GM12878 (cell line): ENCODE results near the gene GCK. TPM values are rescaled to one million over a fixed set of nuclear protein-coding genes. Genes with fewer than 3 reads are reported as not detected.

Source experiments
- BRCA1 ChIP-seq: IDR thresholded peaks from 2 replicates; pipeline ENCODE4 v1.6.1; 2011; ENCODE audit warnings: low read depth, low read length, improper control_type of control experiment
- ESRRA ChIP-seq: IDR thresholded peaks from 2 replicates; pipeline ENCODE4 v1.6.1; 2012; ENCODE audit warnings: mild to moderate bottlenecking, low read length, improper control_type of control experiment
- RAD21 ChIP-seq: IDR thresholded peaks from 2 replicates; pipeline ENCODE4 v1.6.1; 2011; ENCODE audit warnings: mild to moderate bottlenecking, low read depth, low read length, moderate library complexity; ENCODE audit not compliant: insufficient read depth
- RELA ChIP-seq: fragments of 450-650 bp; IDR thresholded peaks from 2 replicates; pipeline ENCODE4 v1.8.0; 2014; ENCODE audit warnings: borderline replicate concordance; ENCODE audit not compliant: partially characterized antibody
- SMARCA5 ChIP-seq: fragments of 450-650 bp; IDR thresholded peaks from 2 replicates; pipeline ENCODE4 v1.6.1; 2017; ENCODE audit warnings: mild to moderate bottlenecking
- SP1 ChIP-seq: IDR thresholded peaks from one replicate; pipeline ENCODE4 v1.6.1; 2011; ENCODE audit warnings: low read depth, low read length
- SUZ12 ChIP-seq: fragments of 200-600 bp; sonication (generic); IDR thresholded peaks from one replicate; pipeline ENCODE4 v1.6.1; 2018; ENCODE audit warnings: antibody characterized with exemption, mild to moderate bottlenecking; ENCODE audit not compliant: unreplicated experiment
- TARDBP ChIP-seq: IDR thresholded peaks from 2 replicates; pipeline ENCODE4 v1.6.1; 2016; ENCODE audit warnings: borderline replicate concordance
- TCF12 ChIP-seq: IDR thresholded peaks from 2 replicates; pipeline ENCODE4 v1.6.1; 2011; ENCODE audit warnings: low read depth, mild to moderate bottlenecking, low read length
- ZNF384 ChIP-seq: IDR thresholded peaks from 2 replicates; pipeline ENCODE4 v1.6.1; 2012; ENCODE audit warnings: low read depth, mild to moderate bottlenecking, low read length, improper control_type of control experiment, borderline replicate concordance
- ZNF622 ChIP-seq: fragments of 450-650 bp; IDR thresholded peaks from 2 replicates; pipeline ENCODE4 v1.6.1; 2017; ENCODE audit warnings: mild to moderate bottlenecking, inconsistent platforms
- polyA plus RNA-seq, 11 experiments: library from polyadenylated mRNA; depleted of rRNA in 4 of 11; unstranded in 6 of 11; stranded (reverse) in 5 of 11; fragments of >200 nt; fragmentation: Nextera tagmentation in 4 of 11; fragmentation: Illumina TruSeq in 1 of 11; extraction: Ambion mirVana in 4 of 11; extraction: Trizol in 1 of 11; gene quantifications; 1 replicate in 1 of 11; 2 replicates in 10 of 11; pipeline versions ENCODE4 v1.2.1 to v1.2.3, GENCODE V29; 2011 to 2016; ENCODE audit warnings: inconsistent platforms in 2 of 11, missing spikeins in 2 of 11, low read depth in 1 of 11
- total RNA-seq, 4 experiments: library from RNA; depleted of rRNA in 3 of 4; stranded (reverse); fragments of >200 nt in 3 of 4; fragmentation: Illumina TruSeq in 1 of 4; extraction: Trizol in 1 of 4; gene quantifications; 2 replicates each; pipeline versions ENCODE4 v1.2.1 to v1.2.3, GENCODE V29; 2013 to 2021
- TF ChIP-seq, protein P1 (sequence below): IDR thresholded peaks from 2 replicates; pipeline ENCODE4 v1.6.1; 2012; ENCODE audit warnings: improper control_type of control experiment, low read depth, low read length; ENCODE audit not compliant: insufficient replicate concordance

The GCK gene
- total and polyA plus RNA-seq, 10 of the 15 experiments (the other 5 are each of a cell fraction or from before 2014, with no cell fraction given) = 0.06 to 0.16 TPM; not detected in 8

- TF ChIP-seq, protein P1, sequence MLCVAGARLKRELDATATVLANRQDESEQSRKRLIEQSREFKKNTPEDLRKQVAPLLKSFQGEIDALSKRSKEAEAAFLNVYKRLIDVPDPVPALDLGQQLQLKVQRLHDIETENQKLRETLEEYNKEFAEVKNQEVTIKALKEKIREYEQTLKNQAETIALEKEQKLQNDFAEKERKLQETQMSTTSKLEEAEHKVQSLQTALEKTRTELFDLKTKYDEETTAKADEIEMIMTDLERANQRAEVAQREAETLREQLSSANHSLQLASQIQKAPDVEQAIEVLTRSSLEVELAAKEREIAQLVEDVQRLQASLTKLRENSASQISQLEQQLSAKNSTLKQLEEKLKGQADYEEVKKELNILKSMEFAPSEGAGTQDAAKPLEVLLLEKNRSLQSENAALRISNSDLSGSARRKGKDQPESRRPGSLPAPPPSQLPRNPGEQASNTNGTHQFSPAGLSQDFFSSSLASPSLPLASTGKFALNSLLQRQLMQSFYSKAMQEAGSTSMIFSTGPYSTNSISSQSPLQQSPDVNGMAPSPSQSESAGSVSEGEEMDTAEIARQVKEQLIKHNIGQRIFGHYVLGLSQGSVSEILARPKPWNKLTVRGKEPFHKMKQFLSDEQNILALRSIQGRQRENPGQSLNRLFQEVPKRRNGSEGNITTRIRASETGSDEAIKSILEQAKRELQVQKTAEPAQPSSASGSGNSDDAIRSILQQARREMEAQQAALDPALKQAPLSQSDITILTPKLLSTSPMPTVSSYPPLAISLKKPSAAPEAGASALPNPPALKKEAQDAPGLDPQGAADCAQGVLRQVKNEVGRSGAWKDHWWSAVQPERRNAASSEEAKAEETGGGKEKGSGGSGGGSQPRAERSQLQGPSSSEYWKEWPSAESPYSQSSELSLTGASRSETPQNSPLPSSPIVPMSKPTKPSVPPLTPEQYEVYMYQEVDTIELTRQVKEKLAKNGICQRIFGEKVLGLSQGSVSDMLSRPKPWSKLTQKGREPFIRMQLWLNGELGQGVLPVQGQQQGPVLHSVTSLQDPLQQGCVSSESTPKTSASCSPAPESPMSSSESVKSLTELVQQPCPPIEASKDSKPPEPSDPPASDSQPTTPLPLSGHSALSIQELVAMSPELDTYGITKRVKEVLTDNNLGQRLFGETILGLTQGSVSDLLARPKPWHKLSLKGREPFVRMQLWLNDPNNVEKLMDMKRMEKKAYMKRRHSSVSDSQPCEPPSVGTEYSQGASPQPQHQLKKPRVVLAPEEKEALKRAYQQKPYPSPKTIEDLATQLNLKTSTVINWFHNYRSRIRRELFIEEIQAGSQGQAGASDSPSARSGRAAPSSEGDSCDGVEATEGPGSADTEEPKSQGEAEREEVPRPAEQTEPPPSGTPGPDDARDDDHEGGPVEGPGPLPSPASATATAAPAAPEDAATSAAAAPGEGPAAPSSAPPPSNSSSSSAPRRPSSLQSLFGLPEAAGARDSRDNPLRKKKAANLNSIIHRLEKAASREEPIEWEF = no peak
- TF ChIP-seq ZNF384 (no peak), RAD21 (no peak), ZNF622 (no peak), SP1 (no peak), TARDBP (no peak), BRCA1 (no peak), SMARCA5 (no peak), SUZ12 (no peak), RELA (no peak), ESRRA (no peak), TCF12 (no peak)
- TF ChIP-seq, all 136 proteins: peak for 0
Observed at GRCh38 chr7:44151956-44152355, 37.3 kb downstream of the GCK start (continued).
